HepG2 (cell line): Measurements from ENCODE around the gene COL9A3. TPM values are rescaled to one million over a fixed set of nuclear protein-coding genes. Genes with fewer than 3 reads are reported as not detected.
A peak's percentile ranks its signal among the peaks of the same experiment; 100 is the strongest.

Experiments used
- ARNTL ChIP-seq: sonication (generic); formaldehyde crosslinking; IDR thresholded peaks from 2 replicates; pipeline ENCODE4 v1.4.0; 2020; ENCODE audit warnings: mild to moderate bottlenecking, missing genetic modification reagents
- FOXK1 ChIP-seq: sonication (generic); formaldehyde crosslinking; IDR thresholded peaks from 2 replicates; pipeline ENCODE4 v1.4.0; 2020; ENCODE audit warnings: low read depth, missing genetic modification reagents, borderline replicate concordance
- IRX3 ChIP-seq: sonication (generic); formaldehyde crosslinking; IDR thresholded peaks from 2 replicates; pipeline ENCODE4 v1.8.1; 2023; ENCODE audit warnings: mild to moderate bottlenecking, low read depth, missing genetic modification reagents, borderline replicate concordance
- MEF2D ChIP-seq: sonication (generic); formaldehyde crosslinking; IDR thresholded peaks from 2 replicates; pipeline ENCODE4 v1.5.1; 2020; ENCODE audit warnings: mild to moderate bottlenecking, missing genetic modification reagents
- MIER2 ChIP-seq: IDR thresholded peaks from 2 replicates; pipeline ENCODE4 v1.6.1; 2016; ENCODE audit warnings: missing biosample characterization, missing genetic modification reagents
- NFE2L1 ChIP-seq: sonication (generic); formaldehyde crosslinking; IDR thresholded peaks from 2 replicates; pipeline ENCODE4 v1.4.0; 2020; ENCODE audit warnings: missing genetic modification reagents, mild to moderate bottlenecking, borderline replicate concordance
- PAX8 ChIP-seq: sonication (generic); formaldehyde crosslinking; IDR thresholded peaks from 2 replicates; pipeline ENCODE4 v1.8.0; 2022; ENCODE audit warnings: mild to moderate bottlenecking, missing genetic modification reagents, borderline replicate concordance
- SNRNP70 ChIP-seq: fragments of 200-400 bp; formaldehyde crosslinking; IDR thresholded peaks from 2 replicates; pipeline ENCODE4 v1.6.1; 2017; ENCODE audit warnings: mild to moderate bottlenecking, low read depth, low read length, moderate library complexity
- THAP8 ChIP-seq: sonication (generic); formaldehyde crosslinking; IDR thresholded peaks from 2 replicates; pipeline ENCODE4 v1.5.1; 2020; ENCODE audit warnings: missing genetic modification reagents, mild to moderate bottlenecking, borderline replicate concordance
- ZBTB37 ChIP-seq: sonication (generic); formaldehyde crosslinking; IDR thresholded peaks from 2 replicates; pipeline ENCODE4 v1.4.0; 2020; ENCODE audit warnings: mild to moderate bottlenecking, missing genetic modification reagents
- ZNF383 ChIP-seq: sonication (generic); formaldehyde crosslinking; IDR thresholded peaks from 2 replicates; pipeline ENCODE4 v1.4.0; 2020; ENCODE audit warnings: missing genetic modification reagents, mild to moderate bottlenecking, borderline replicate concordance
- ZNF609 ChIP-seq: sonication (generic); formaldehyde crosslinking; IDR thresholded peaks from 2 replicates; pipeline ENCODE4 v1.4.0; 2020; ENCODE audit warnings: mild to moderate bottlenecking, missing genetic modification reagents, borderline replicate concordance
- polyA plus RNA-seq, 8 experiments: library from polyadenylated mRNA; depleted of rRNA in 3 of 8; stranded (reverse) in 7 of 8; unstranded in 1 of 8; fragments of >200 nt; fragmentation: Illumina TruSeq in 4 of 8; extraction: Trizol in 4 of 8; gene quantifications; 2 replicates each; pipeline versions ENCODE4 v1.2.1 to v1.2.3, GENCODE V29; 2011 to 2016; ENCODE audit warnings: low read depth in 4 of 8, missing spikeins in 1 of 8, mixed read lengths in 1 of 8; ENCODE audit not compliant: insufficient read depth in 1 of 8
- total RNA-seq, 5 experiments: library from RNA; depleted of rRNA; stranded (reverse); fragments of >200 nt; fragmentation: Illumina TruSeq; extraction: Trizol; gene quantifications; 2 replicates each; pipeline ENCODE4 v1.2.3, GENCODE V29; 2016; ENCODE audit warnings: low read depth in 1 of 5
- TF ChIP-seq, protein P1 (sequence below): sonication (generic); formaldehyde crosslinking; IDR thresholded peaks from 2 replicates; pipeline ENCODE4 v1.4.0; 2020; ENCODE audit warnings: mild to moderate bottlenecking, missing genetic modification reagents, borderline replicate concordance
- TF ChIP-seq, protein P2 (sequence below), 2 experiments: IDR thresholded peaks; 2 replicates each; pipeline ENCODE4 v1.6.1; 2011 to 2012; ENCODE audit warnings: low read length in 2 of 2, borderline replicate concordance in 1 of 2, low read depth in 1 of 2, mild to moderate bottlenecking in 1 of 2, moderate library complexity in 1 of 2

COL9A3 gene
- total and polyA plus RNA-seq, 2 of the 13 experiments (the other 11 are each of a cell fraction or from before 2014, with no cell fraction given): 155 to 204 TPM

- TF ChIP-seq, protein P1, sequence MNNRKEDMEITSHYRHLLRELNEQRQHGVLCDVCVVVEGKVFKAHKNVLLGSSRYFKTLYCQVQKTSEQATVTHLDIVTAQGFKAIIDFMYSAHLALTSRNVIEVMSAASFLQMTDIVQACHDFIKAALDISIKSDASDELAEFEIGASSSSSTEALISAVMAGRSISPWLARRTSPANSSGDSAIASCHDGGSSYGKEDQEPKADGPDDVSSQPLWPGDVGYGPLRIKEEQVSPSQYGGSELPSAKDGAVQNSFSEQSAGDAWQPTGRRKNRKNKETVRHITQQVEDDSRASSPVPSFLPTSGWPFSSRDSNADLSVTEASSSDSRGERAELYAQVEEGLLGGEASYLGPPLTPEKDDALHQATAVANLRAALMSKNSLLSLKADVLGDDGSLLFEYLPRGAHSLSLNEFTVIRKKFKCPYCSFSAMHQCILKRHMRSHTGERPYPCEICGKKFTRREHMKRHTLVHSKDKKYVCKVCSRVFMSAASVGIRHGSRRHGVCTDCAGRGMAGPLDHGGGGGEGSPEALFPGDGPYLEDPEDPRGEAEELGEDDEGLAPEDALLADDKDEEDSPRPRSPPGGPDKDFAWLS (CRISPR knock-in tag): no peak
- no peak for TF ChIP-seq ZBTB37 (CRISPR knock-in tag)
- peak; percentile 90 for TF ChIP-seq MEF2D (CRISPR knock-in tag)
- peak; percentile 94 for TF ChIP-seq ARNTL (CRISPR knock-in tag)
- TF ChIP-seq MIER2 (CRISPR knock-in tag): peak; percentile 74
- peak; percentile 81; the same call in 1 of the 2 replicates for TF ChIP-seq NFE2L1 (CRISPR knock-in tag)
- no peak for TF ChIP-seq THAP8 (CRISPR knock-in tag)
- peak; percentile 63; the same call in 1 of the 2 replicates for TF ChIP-seq ZNF609 (CRISPR knock-in tag)
- peak; percentile 71 for TF ChIP-seq FOXK1 (CRISPR knock-in tag)
- peak; percentile 68; the same call in 1 of the 2 replicates for TF ChIP-seq PAX8 (CRISPR knock-in tag)
- no peak for TF ChIP-seq ZNF383 (CRISPR knock-in tag)
- no peak for TF ChIP-seq SNRNP70
- peak; percentile 87 for TF ChIP-seq IRX3 (CRISPR knock-in tag)
- TF ChIP-seq, protein P2, sequence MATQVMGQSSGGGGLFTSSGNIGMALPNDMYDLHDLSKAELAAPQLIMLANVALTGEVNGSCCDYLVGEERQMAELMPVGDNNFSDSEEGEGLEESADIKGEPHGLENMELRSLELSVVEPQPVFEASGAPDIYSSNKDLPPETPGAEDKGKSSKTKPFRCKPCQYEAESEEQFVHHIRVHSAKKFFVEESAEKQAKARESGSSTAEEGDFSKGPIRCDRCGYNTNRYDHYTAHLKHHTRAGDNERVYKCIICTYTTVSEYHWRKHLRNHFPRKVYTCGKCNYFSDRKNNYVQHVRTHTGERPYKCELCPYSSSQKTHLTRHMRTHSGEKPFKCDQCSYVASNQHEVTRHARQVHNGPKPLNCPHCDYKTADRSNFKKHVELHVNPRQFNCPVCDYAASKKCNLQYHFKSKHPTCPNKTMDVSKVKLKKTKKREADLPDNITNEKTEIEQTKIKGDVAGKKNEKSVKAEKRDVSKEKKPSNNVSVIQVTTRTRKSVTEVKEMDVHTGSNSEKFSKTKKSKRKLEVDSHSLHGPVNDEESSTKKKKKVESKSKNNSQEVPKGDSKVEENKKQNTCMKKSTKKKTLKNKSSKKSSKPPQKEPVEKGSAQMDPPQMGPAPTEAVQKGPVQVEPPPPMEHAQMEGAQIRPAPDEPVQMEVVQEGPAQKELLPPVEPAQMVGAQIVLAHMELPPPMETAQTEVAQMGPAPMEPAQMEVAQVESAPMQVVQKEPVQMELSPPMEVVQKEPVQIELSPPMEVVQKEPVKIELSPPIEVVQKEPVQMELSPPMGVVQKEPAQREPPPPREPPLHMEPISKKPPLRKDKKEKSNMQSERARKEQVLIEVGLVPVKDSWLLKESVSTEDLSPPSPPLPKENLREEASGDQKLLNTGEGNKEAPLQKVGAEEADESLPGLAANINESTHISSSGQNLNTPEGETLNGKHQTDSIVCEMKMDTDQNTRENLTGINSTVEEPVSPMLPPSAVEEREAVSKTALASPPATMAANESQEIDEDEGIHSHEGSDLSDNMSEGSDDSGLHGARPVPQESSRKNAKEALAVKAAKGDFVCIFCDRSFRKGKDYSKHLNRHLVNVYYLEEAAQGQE (IDR thresholded peaks at IDR 0.05; ENCODE audit: borderline replicate concordance in 1 of 2, low read depth in 1 of 2, low read length in 2 of 2): no peak
These were observed 45.0 kb downstream of the COL9A3 start, which contains the start of gene TCFL5 (continued) for GRCh38 chr20:62861726-62862336.
